SK-N-SH (cell line): ENCODE results near the gene AURKB.

Experiments
- CTCF ChIP-seq: fragments of 200-600 bp; sonication (generic); IDR thresholded peaks from 2 replicates; pipeline ENCODE4 v1.6.1; 2017; ENCODE audit warnings: antibody characterized with exemption, mild to moderate bottlenecking, moderate library complexity
- EP300 ChIP-seq, 2 experiments: IDR thresholded peaks; 2 replicates each; pipeline versions ENCODE4 v1.4.0 to v1.6.1; 2012; ENCODE audit warnings: borderline replicate concordance in 1 of 2, low read depth in 1 of 2, low read length in 1 of 2
- EZH2phosphoT487 ChIP-seq: fragments of 200-600 bp; sonication (generic); IDR thresholded peaks from 2 replicates; pipeline ENCODE4 v1.6.1; 2017; ENCODE audit warnings: low read depth, mixed run types, mild to moderate bottlenecking, antibody characterized with exemption, moderate library complexity, borderline replicate concordance
- GABPA ChIP-seq: IDR thresholded peaks from 2 replicates; pipeline ENCODE4 v1.4.0; 2012; ENCODE audit warnings: low read depth, mild to moderate bottlenecking
- IRF3 ChIP-seq: fragments of 150-350 bp; IDR thresholded peaks from 2 replicates; pipeline ENCODE4 v1.6.1; 2016; ENCODE audit warnings: mild to moderate bottlenecking, low read depth, low read length
- JUND ChIP-seq: IDR thresholded peaks from 2 replicates; pipeline ENCODE4 v1.4.0; 2012
- NFIC ChIP-seq: IDR thresholded peaks from 2 replicates; pipeline ENCODE4 v1.4.0; 2012; ENCODE audit warnings: borderline replicate concordance
- POLR2AphosphoS5 ChIP-seq: IDR thresholded peaks from 2 replicates; pipeline ENCODE4 v1.6.1; 2012; ENCODE audit warnings: low read depth, low read length
- RCOR1 ChIP-seq: fragments of 150-350 bp; IDR thresholded peaks from 2 replicates; pipeline ENCODE4 v1.6.1; 2017; ENCODE audit warnings: antibody characterized with exemption, low read length
- RFX5 ChIP-seq: IDR thresholded peaks from 2 replicates; pipeline ENCODE4 v1.6.1; 2012; ENCODE audit warnings: mild to moderate bottlenecking, improper control_type of control experiment, low read length
- TEAD4 ChIP-seq: IDR thresholded peaks from 2 replicates; pipeline ENCODE4 v1.4.0; 2012; ENCODE audit warnings: mild to moderate bottlenecking, borderline replicate concordance; ENCODE audit not compliant: insufficient read depth
- USF2 ChIP-seq: fragments of 150-350 bp; IDR thresholded peaks from 2 replicates; pipeline ENCODE4 v1.6.1; 2017; ENCODE audit warnings: antibody characterized with exemption, low read length, low read depth, borderline replicate concordance
- YY1 ChIP-seq: IDR thresholded peaks from 2 replicates; pipeline ENCODE4 v1.4.0; 2012; ENCODE audit warnings: low read depth, mild to moderate bottlenecking

- TF ChIP-seq NFIC = no peak
- TF ChIP-seq EZH2phosphoT487 = no peak
- TF ChIP-seq CTCF = no peak
- no peak for TF ChIP-seq POLR2AphosphoS5
- TF ChIP-seq IRF3 = no peak
- no peak for TF ChIP-seq RFX5
- no peak for TF ChIP-seq JUND
- TF ChIP-seq RCOR1 = no peak
- no peak for TF ChIP-seq YY1
- no peak for TF ChIP-seq USF2
- TF ChIP-seq EP300 (IDR thresholded peaks at IDR 0.05; ENCODE audit: borderline replicate concordance in 1 of 2, low read depth in 1 of 2, low read length in 1 of 2) = no peak
- TF ChIP-seq GABPA = no peak
- TF ChIP-seq TEAD4 = no peak
Observed at GRCh38 chr17:8231701-8232100, 21.3 kb upstream of the AURKB start.
